Measurements from ENCODE around the gene TMEM179. TPM values are rescaled to one million over a fixed set of nuclear protein-coding genes. Genes with fewer than 3 reads are reported as not detected.

TMEM179 gene
- total RNA-seq, 1 donor from 2014 or later: not detected

DNA sequence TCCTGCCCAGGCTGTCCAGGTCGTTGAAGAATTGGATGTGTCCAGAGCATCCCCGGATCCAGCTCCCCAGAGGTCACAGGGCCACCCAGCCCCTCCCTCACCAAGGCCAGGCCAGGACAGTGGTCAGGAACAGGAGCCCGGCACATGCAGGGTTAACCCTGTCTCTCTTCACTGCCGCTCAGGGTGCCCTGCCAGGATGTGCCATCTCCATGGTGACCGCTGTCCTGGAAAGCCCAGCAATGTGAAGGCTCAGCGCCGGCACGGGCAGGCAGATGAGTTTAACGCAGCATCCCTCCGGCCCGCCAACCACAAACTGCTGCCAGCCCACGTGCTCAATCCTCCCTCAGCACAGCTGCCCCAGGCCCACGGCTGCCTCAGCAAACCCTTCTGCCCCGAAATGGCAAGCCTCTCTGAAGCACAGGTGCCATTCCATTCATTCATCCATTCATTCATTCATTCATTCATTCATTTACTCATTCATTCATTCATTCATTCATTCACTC lies 4.4 kb downstream of the TMEM179 start:
- H3K4me1 ChIP-seq: no peaks in the 10 kb centered on the region
- TF ChIP-seq, protein P1, sequence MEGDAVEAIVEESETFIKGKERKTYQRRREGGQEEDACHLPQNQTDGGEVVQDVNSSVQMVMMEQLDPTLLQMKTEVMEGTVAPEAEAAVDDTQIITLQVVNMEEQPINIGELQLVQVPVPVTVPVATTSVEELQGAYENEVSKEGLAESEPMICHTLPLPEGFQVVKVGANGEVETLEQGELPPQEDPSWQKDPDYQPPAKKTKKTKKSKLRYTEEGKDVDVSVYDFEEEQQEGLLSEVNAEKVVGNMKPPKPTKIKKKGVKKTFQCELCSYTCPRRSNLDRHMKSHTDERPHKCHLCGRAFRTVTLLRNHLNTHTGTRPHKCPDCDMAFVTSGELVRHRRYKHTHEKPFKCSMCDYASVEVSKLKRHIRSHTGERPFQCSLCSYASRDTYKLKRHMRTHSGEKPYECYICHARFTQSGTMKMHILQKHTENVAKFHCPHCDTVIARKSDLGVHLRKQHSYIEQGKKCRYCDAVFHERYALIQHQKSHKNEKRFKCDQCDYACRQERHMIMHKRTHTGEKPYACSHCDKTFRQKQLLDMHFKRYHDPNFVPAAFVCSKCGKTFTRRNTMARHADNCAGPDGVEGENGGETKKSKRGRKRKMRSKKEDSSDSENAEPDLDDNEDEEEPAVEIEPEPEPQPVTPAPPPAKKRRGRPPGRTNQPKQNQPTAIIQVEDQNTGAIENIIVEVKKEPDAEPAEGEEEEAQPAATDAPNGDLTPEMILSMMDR (IDR thresholded peaks at IDR 0.05): no peak
- H3K36me3 ChIP-seq: no peaks in the 10 kb centered on the region
- DNase-seq (peak; percentile 47), ATAC-seq (no peak)
- intact Hi-C loops (cut with DNase I): no loop called here
- no peak overlapping the region for H3K4me3 ChIP-seq
- H3K27me3 ChIP-seq: peaks cover 57% of the 10 kb centered on the region
- no peak overlapping the region for H3K27ac ChIP-seq
- H3K9me3 ChIP-seq: no peaks in the 10 kb centered on the region

DNA sequence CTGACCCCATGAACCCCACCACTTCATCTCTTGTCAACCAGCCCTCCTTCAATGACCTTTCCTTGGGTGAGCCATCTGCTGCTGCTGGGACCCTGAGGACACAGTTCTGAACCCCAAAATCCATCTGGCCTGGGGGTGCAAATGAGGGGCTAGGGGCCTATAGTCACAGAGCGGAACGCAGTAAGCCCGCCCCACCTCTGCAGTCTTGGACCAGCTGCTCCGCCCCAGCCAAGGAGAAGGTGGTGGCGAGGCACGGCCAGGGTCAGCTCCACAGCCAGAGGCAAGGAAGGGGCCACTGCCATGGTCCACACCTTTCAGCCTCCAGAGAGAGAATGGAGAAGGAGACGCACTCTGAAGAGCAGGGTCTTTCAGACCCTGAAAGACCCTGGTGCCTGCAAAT lies 5.1 kb downstream of the TMEM179 start:
- Histone ChIP-seq H3K9me3 (no peaks in the 10 kb centered on the region), H3K4me3 (no peak overlapping the region), H3K27ac (no peak overlapping the region), H3K4me1 (no peaks in the 10 kb centered on the region), H3K36me3 (no peaks in the 10 kb centered on the region), H3K27me3 (peaks cover 56% of the 10 kb centered on the region)
- DNase-seq (no peak), ATAC-seq (no peak)
- intact Hi-C loops (cut with DNase I): no loop called here
- TF ChIP-seq, protein P1 (IDR thresholded peaks at IDR 0.05): no peak

DNA sequence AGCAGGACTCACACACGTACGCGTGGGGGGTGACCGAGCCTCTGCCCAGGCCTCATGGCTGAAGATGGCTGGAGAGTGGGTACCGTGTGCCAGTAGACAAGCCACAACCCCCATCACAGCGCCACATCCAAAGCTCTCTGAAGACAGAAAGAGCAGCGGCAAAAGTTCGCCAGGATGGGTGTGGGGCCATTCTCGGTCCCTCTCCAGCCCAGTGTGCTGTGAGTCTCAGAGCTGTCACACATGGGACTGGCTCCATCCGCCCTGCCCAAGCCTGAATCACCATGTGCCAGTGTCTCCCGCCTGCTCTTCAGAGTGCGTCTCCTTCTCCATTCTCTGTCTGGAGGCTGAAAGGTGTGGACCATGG lies 5.7 kb downstream of the TMEM179 start:
- H3K27ac ChIP-seq: no peak overlapping the region
- ATAC-seq (no peak), DNase-seq (no peak)
- intact Hi-C loops (cut with DNase I): no loop called here
- H3K9me3 ChIP-seq: no peaks in the 10 kb centered on the region
- H3K27me3 ChIP-seq: peaks cover 51% of the 10 kb centered on the region
- TF ChIP-seq, protein P1 (IDR thresholded peaks at IDR 0.05): no peak
- no peaks in the 10 kb centered on the region for H3K4me1 ChIP-seq
- H3K36me3 ChIP-seq: no peaks in the 10 kb centered on the region
- H3K4me3 ChIP-seq: no peak overlapping the region

DNA sequence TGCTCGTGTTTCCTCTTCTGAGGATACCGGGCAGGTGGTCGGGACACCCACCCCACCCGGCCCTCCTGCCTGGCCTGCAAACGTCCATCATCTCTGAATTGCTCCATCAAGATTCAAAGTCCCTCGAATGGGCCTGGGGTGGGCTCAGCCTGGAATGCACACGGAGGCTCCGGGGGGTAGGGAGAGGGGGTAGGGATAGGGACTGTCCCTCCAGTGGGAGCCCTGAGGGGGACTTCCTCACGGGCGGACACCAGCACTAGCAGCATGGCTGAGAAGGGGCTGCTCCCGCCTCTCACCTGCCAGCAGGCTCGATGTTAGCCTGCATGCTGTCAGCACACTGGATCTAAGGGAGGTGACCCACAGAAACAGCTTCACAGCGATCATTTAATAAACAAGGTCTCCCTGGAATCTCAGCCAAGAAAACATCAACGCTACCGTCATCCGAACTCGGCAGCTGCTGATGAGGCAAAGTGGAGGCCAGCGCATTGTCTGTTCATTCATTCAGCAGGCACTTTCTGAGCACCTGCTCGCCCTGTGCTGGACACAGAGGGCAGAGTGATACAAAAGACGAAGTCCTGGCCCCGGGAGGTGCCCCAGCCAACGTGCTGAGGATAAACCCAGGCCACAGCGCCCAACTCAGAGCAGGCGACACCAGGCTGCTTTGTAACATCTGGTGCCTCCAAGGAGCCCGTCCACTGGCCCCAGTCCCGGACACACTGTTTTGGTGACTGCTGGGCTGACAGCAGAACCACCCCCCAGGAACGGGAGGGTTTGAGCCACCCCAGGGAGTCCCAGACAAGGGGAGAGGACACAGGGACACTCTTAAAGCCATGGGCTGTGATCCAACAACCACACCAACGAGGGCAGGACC lies 6.3 kb downstream of the TMEM179 start:
- TF ChIP-seq, protein P1 (IDR thresholded peaks at IDR 0.05): no peak
- Histone ChIP-seq H3K27me3 (peaks cover 44% of the 10 kb centered on the region), H3K27ac (no peak overlapping the region), H3K4me3 (no peak overlapping the region), H3K9me3 (no peaks in the 10 kb centered on the region), H3K36me3 (no peaks in the 10 kb centered on the region), H3K4me1 (no peaks in the 10 kb centered on the region)
- peak; percentile 61 for DNase-seq
- intact Hi-C loops (cut with DNase I): no loop called here
- ATAC-seq: no peak

DNA sequence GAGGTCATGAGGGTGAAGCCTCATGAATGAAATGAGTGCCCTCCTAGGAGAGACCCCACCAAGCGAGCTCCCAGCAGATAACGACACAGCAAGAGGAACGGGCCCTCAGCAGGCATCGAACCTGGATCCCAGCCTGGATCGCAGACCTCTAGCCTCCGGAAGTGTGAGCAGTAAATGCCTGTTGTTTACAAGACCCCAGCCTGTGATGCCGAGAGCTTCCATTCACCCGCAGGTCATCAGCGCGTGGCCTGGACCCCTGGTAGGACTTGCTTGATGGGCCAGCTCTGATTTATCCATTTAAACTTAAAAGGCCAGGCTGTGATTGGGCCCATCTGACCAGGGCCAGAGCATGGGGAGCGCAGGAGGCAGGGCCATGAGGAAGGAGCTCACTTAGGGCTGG lies 7.0 kb downstream of the TMEM179 start:
- H3K36me3 ChIP-seq: no peaks in the 10 kb centered on the region
- H3K9me3 ChIP-seq: no peaks in the 10 kb centered on the region
- ATAC-seq (no peak), DNase-seq (peak; percentile 53)
- TF ChIP-seq, protein P1 (IDR thresholded peaks at IDR 0.05): no peak
- H3K27me3 ChIP-seq: peaks cover 37% of the 10 kb centered on the region
- intact Hi-C loops (cut with DNase I): no loop called here
- no peaks in the 10 kb centered on the region for H3K4me1 ChIP-seq
- H3K27ac ChIP-seq: no peak overlapping the region
- H3K4me3 ChIP-seq: no peak overlapping the region

Measured in upper lobe of right lung (tissue), 1 donor.